HG03575 (cell line): ENCODE measurements around the gene MAB21L4.
"Not testable (repeated sequence)": the region's sequence is repeated elsewhere in the genome, so short reads cannot be mapped to it uniquely, and the experiment has no call there.

Experiments used
- ATAC-seq: cut with Tn5 transposase; IDR thresholded peaks from one replicate; pipeline ENCODE4 v1.9.1; 2021; ENCODE audit not compliant: unreplicated experiment, insufficient number of reproducible peaks, low FRiP score; ENCODE audit errors: extremely low read depth

Gene MAB21L4

DNA sequence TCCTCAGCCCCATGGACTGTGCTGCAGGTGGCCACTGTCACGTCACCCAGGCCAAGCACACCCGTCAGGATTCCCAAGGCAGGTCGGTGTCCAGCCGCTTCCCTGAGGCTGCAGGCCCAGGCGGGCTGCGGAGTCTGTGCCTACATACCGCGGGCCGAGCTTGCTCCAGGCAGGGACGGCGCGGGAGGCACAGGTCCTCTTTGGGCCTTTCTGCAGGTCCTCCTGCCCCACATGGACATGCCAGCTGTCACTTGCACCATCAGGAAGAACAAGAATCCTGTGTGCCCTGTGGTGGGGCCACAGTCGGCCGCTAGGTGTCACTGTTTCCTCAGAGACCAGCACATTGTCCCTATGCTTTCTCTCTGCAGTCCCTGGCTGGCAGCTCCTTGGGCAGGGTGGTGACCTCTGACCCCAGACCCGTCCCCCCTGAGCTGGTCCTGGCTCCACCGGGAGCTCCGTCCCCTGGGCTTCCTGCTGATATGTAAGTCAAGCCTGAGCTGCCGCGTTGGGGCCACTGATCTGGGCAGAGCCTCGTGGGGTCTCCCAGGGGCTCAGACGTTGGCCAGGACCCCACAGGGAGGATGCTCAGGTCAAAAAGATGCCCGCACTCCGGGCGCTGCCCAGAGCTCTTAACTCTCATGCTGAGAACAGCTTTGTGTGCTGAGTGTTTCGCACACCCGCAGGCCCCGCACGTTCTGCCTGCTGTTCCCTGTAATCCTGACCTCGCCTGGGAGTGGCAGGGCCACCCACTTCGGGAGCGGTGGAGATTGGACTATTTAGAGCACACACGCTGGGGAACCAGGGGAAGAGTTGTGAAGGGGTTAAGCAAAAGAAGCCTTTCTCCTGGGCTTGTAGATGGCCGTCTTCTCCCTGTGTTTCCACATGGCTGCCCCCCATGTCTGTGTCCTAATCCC, 44.6 kb downstream of the MAB21L4 start:
- no peak for ATAC-seq

DNA sequence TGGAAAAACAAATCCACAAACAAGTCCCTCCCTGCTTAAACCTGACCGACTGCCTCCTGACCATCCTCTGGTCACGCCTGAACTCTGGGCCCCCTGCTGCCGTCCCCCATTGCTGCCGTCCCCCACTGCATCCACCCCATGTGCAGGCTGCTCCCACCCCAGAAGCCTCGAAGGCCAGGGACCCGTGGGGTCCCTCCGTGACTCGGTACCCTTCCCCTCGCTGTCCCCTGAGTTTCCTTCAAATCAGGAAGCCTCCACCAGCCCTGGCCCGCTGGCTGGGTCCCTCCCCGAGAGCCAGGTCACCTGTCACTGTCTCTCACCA, 45.2 kb downstream of the MAB21L4 start:
- no peak for ATAC-seq

DNA sequence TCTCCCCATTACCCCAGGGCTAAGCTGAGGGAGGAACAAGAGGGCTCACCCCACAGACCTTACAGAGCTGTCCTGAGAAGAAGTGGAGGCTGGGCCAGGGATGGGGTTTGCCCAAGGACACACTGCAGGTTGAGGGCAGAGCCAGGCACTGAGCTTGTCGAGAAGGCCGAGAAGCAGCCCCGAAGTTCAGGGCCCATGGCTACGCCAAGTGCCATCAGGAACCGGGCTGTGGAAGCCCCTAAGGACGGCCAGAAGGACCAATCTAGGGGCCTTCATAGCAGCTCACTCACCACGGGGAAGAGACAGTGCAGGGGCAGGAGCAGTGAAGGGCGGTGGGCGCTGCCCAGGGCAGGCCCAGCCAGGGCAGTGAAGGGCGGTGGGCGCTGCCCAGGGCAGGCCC, 45.9 kb downstream of the MAB21L4 start:
- ATAC-seq: no peak

DNA sequence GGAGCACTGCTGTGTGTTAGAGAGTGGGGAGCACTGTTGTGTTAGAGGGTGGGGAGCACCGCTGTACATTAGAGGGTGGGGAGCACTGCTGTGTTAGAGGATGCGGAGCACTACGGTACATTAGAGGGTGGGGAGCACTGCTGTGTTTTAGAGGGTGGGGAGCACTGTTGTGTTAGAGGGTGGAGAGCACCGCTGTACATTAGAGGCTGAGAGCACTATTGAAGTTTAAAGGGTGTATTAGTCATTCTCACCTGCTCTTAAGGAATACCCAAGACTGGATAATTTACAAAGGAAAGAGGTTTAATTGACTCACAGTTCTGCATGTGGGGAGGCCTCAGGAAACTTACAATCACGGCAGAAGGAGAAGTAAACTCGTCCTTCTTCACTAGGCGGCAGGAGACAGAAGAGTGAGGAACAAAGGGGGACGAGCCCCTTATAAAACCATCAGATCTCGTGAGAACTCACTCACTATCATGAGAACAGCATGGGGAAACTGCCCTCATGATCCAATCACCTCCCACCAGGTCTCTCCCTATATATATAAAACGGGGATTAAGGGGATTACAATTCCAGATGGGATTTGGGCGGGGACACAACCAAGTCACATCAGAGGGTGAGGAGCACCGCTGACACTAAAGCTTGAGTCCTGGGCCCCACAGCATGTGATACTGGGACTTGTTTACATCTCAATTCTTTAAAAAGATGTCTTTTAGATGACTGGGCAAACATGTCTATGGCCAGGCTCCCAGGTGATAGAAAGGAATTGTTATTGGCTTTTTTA, 46.9 kb downstream of the MAB21L4 start:
- no peak for ATAC-seq

DNA sequence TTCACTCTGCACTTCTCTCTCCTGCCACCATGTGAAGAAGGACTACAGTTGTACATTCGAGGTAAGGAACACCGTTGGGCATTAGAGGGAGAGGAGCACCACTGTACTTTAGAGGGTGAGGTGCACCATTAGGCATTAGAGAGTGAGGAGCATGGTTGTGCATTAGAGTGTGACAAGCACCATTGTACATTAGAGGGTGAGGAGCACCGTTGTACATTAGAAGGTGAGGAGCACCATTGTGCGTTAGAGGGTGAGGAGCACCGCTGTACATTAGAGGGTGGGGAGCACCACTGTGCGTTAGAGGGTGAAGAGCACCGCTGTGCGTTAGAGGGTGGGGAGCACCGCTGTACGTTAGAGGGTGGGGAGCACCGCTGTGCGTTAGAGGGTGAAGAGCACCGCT, 48.1 kb downstream of the MAB21L4 start:
- no peak for ATAC-seq

DNA sequence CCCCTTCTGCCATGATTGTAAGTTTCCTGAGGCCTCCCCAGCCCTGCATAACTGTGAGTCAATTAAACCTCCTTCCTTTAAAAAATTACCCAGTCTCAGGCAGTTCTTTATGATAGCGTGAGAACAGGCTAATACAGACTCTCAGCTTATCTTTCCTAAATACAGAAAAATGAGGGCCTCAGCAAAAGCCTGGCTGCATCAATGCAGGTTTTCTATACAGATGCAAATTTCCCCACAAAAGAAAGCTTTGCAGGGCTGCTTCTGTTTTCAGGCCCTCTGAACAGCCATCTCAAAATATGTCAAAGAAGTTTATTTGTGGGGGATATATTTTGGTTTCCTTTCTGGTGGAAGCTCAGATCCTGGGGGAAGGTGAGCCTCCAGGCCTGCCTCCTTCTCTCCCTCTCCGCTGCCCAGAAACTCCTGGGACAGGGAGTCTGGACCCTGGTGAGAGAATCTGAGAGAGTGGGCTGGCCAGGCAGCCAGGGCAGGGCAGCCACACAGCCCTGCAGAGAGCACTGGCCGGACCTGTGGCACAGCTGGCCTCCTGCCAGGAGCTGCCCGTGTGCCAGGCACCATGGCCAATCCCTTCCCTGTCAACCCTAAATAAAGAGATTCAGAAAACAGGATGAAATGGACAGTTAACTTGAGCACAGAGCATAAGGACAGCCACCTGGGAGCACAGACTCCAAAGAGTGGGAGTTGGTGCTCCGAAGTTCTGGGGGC, 48.9 kb downstream of the MAB21L4 start:
- no peak for ATAC-seq

DNA sequence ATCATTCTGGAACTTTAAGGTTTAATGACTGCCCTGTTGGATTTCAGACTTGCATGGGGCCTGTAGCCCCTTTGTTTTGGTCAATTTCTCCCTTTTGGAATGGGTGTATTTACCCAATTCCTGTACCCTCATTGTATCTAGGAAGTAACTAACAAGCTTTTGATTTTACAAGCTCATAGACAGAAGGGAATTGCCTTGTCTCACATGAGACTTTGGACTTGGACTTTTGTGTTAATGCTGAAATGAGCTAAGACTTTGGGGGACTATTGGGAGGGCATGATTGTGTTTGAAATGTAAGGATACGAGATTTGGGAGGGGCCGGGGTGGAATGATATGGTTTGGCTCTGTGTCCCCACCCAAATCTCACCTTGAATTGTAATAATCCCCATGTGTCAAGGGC, 49.6 kb downstream of the MAB21L4 start:
- ATAC-seq: not testable (repeated sequence)

DNA sequence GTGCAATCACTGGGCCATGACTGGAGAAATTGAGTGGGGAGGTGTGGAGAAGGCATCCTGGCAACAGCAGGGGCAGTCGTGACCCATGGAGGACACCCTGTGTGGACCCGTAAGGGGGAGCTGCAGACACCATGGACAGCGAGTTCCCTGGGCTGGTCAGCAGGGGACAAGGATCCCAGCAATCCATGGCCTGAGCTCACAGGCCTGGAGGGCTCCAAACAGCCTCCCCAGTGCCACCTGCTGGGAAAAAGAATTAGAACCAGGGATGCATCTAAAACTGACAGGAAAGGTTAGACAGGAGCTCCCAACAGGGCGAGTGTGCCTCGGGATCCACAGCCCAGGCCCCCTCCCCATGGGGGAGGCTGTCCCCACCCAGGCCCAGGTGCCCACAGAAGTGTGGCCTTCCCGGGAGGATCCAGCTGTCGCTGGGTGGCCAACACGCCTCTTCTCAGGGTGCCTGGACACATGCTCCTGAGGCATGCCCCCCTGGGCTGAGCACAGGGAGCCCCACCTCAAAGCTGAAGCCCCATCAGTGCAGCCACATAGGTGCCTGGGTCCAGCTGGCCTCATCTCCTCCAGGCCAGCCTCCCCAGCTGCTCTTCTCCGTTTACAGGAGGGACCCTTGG, 55.4 kb downstream of the MAB21L4 start:
- ATAC-seq: no peak

DNA sequence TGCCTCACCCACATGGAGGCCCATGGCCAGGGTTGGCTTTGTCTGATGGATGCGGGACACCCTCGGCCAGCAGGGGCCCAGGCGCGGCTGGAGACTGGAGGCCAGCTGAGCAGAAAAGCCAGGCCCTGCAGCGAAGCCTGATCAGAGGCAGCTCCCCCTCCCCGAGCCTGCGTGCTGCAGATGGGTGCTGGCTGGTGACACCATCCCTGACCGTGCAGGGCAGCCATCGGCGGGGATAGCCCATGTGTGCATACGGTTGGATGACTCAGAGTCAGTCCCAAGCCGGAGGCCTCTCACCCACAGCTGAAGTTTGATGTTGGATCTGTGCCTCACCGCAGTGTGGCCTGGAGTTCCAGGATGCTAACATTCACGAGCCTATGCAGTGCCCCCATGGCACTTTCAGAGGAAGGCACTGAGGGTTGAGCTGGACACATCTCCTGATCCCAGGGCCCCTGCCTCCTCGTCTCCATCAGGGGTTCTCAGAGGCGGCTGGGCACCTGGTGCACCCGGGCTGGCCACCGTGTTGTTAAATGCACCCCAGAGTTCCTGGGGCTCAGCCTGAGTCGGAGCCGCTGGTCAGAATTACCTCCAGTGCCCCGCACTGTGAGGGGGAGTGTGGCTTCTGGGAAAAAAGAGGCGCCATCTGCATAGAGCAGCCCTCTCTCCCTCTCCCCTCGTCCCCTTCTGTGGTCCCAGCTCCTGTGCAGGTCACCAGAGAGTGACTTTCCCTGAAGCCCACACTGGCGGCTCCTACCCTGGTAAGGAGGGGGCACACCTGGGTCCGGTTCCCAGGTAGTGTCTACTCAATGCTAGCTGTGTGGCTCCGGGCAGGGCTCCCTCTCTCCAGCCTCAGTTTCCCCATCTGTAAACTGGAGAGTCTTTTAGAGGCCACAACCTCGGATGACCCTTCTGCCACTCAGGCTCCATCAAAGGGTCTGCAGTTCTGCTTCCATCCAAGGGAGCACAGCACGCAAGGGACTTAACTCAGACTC, 56.5 kb downstream of the MAB21L4 start:
- no peak for ATAC-seq

DNA sequence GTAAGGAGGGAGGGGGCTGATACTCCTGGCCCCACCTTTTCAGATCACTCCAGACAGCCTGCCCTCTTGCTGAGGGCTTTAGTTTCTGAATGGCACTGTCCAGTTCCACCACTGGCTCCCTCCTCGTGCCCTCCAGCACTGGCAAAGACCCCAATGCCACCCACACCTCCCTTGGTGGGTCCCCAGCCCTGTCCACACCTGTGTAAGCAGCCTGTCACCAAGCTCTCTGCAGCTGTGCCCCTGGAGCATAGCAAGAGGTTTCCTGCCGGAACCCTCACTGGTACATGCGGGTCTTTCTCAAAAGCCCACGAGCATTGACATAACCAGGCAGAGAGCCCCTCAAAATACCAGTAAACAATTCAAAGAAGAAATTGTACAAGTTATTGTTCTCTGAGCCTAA, 58.3 kb downstream of the MAB21L4 start:
- ATAC-seq: no peak

DNA sequence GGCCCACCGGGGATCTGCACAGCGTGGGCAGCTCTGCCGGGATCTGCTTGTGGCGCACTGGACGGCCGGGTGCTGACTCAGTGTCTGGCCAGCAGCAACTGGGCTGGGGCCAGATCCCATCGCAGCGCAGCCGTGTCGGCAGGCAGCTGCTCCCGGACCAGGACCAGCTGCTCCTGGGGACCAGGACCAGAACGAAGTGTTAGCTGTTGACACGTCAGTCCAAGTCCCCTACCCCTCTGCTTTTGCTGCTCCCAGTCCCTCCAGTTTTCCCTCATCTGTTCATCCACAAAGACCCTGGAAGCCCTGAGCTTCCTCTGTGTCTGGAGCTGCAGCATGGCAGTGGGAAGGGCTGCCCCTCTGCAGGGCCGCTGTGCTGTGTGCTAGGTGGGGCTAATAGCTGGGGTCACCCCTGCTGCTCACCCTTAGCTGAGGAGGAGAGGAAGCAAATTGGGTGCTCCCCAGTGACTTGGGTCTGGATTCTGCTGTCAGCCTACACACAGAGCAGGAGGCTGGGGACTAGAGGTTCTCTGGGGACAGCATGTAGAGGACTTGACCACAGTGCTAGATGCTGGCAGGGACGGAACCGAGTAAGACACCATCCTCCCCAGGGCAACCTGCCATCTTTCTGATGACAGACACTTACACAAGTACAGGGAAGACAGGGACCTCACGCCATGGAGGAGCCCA, 59.0 kb downstream of the MAB21L4 start:
- no peak for ATAC-seq
